HG03045 (cell line): Measurements from ENCODE around the gene COL23A1.

Source experiments
- ATAC-seq: cut with Tn5 transposase; IDR thresholded peaks from one replicate; pipeline ENCODE4 v1.9.1; 2021; ENCODE audit warnings: mild to moderate bottlenecking, moderate library complexity; ENCODE audit not compliant: unreplicated experiment

COL23A1 gene

DNA sequence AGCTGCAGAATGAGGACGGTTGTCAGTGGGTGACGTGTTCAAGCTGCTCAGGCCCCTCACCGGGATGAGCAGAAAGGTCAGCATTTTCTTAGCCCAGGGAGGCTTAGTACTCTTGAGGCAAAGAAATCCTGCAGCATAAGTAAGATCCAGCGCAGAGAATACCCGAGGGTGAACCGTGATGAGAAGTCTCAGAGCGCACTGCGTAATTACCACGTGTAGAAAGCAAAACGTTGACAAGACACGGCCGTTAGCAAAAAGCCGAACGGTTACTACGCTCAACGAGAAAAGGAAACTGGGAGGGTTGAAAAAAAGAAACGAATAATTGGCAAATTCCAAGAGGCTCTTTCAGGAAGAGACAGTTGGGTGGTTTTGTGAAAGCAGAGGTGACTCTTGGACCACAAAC, 104.0 kb downstream of the COL23A1 start:
- ATAC-seq: no peak

- no peak for ATAC-seq
These were observed 106.6 kb downstream of the COL23A1 start for GRCh38 chr5:178483620-178484019.

DNA sequence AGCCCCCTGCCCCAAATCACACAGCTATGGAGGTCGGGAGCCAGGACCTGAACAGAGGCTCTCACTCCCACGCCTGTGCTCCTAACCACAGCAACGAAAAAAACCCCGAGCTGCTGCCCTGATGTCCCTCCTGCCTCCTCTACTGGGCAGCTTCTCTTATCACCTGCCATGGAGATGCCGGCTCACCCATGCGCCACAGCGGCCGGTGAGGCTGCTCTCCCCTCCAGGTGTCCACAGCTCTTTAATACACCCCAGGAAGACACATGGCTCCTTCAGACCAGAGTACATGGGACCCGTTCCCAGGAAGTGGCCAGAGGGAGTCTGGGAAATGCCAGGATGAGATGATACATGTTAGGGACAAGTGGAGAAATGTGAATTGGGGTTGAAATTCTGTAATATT, 110.9 kb downstream of the COL23A1 start:
- ATAC-seq: no peak

- no peak for ATAC-seq
These were observed 111.8 kb downstream of the COL23A1 start for GRCh38 chr5:178478370-178478769.

GRCh38 chr5:178477802-178478201, 112.4 kb downstream of the COL23A1 start:
- no peak for ATAC-seq

- no peak for ATAC-seq
These were observed 113.0 kb downstream of the COL23A1 start for GRCh38 chr5:178476972-178477754.

DNA sequence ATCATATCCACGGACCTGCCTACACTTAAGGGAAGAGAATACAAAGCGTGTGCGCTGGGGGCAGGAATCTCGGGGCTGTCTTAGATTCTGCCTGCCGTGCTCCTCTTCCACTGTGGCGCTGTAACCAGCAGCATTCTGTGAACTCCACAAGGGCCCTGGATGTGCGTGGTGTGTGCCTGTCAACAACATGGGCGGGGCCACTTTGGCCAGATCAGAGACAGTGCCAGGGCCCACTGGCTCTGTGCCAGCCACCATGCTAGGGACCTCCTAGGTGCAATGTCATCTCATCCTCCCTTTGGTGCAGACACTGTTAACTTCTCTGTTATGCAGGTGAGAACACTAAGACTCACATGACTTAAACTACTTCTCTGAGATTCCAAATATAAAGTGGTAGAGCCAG, 113.7 kb downstream of the COL23A1 start:
- no peak for ATAC-seq

DNA sequence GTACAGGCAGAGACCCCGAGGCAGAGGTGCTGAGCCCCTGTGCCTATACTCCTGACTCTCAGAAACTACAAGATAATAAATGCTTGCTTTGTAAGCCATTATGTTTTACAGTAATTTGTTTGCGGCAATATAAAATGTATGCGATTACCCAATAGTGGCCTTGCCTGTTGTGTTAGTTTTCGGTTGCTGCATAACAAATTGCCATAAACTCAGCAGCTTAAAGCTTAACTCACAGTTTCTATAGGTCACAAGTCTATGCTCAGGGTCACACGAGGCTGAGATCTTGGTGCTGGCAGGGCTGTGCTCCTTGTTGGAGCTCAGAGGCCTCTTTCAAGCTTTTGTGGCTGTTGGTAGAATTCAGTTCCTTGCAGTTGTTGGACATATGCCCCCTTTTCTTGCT, 114.8 kb downstream of the COL23A1 start:
- no peak for ATAC-seq

GRCh38 chr5:178474562-178475184, 115.5 kb downstream of the COL23A1 start:
- no peak for ATAC-seq

GRCh38 chr5:178473854-178474253, 116.3 kb downstream of the COL23A1 start:
- ATAC-seq: no peak

DNA sequence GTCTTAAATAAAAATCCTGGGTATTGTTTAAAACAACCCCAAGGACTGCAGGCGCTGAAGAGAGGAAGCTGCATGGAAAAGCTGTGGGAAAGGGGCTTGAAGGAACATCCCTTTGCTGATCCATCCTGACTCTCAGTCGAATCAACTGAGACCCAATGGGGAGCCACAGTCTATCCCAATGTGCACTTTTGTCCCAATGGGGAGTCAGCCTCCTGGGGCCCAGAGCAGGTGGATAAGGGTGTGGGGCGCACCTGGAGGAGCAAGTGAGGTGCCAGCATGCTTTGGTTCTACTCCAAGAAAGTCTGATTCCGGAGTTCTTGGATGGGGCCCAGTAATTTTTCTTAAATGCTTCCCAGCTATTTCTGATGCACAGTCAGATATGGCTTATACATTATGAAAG, 118.1 kb downstream of the COL23A1 start:
- ATAC-seq: no peak

DNA sequence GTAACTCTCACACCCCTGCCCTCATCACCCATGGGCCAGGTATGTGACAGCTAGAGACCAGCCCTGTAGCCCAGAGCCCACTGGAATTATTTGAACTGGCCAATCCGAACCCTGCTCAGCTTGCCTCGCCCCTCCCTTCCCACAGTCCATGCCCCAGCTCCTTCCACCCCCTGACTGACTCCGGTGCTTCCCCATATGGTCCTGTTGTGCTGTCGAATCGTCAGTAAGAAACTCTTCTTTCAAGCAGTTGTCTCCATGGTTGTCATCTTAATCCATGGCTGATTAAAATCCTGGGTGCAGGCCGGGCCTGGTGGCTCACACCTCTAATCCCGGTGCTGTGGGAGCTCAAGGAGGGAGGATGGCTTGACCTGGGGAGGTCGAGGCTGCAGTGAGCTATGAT, 118.5 kb downstream of the COL23A1 start:
- ATAC-seq: no peak

DNA sequence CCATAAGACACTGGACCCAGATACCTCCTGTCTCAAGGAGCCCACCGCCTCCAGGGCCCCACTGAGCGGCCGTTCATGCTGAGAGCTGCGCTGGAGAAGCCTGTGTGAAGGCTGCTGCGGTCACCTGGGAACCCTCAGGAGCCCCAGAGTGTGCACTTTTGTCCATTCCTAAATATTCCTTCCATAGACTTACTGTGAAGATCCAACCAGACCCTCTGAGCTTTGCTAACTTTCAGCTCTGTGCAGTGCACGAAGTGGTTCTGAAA, 119.5 kb downstream of the COL23A1 start:
- ATAC-seq: no peak

GRCh38 chr5:178469975-178470759, 120.0 kb downstream of the COL23A1 start:
- no peak for ATAC-seq

DNA sequence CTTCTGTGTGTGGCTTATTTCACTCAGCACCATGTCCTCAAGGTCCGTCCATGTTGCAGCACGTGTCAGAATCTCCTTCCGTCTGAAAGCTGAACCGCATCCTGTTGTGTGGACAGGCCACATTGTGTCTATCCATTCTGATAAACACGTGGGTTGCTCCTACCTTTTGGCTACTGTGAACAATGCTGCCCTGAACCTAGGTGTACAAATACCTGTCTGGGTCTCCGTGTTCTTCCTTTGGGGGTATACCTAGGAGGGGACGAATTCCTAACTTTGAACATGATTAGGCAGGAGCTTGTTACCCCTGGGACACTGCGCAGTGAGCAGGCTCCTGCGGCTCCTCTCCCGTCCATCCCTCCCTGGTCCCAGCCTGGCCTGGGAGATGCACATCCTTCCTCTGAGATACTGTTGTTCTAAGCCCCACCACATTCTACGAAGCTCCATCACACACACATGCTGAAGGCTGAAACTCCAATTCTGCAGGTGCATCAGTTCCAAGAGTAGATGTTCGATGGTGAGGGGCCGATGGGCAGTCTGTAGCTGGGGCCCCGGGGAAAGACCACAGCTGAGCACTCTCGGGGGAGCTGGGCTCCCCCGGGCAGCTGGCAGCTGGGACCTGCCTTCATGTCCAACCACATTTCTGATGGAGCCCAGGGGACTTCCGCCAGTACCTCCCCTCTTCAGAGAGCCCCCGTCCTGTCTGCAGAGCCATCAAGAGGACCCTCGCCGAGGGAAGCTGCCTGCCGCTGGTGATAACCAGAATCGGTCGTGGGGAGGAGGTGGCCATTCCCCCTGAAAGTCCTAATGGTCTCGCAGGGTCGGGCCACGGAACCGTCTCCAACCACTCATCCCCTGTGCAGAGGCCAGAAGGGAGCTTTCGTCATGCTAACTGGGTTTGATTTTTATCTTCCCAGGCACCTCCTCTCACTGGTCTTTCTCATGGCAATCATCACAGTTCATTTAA, 120.9 kb downstream of the COL23A1 start:
- ATAC-seq: no peak

DNA sequence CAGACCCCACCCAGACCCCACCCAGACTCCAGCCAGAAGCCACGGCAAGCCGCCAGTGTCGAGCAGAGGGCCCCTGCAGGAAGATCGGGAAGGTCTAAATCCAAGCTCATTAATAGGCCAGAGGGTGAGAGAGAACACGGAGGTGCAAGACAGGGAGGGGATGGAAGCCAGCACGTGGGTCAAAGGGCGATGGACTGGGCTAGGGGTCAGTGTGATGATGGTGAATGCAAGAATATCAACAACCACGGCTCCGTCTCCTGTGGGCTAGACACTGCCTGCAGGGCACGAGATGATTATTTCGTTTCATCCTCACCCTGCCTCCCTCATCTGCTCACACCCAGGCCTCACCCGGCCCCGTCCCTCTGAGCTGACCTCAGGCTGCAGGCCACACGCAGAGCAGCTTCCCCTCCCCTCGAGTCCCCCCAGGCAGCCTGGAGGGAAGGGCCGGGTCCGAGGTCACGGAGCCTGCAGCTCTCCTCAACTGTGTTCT, 122.0 kb downstream of the COL23A1 start:
- ATAC-seq: no peak

- ATAC-seq: no peak
These were observed 122.5 kb downstream of the COL23A1 start for GRCh38 chr5:178467568-178468195.

GRCh38 chr5:178467205-178467567, 123.0 kb downstream of the COL23A1 start:
- no peak for ATAC-seq

DNA sequence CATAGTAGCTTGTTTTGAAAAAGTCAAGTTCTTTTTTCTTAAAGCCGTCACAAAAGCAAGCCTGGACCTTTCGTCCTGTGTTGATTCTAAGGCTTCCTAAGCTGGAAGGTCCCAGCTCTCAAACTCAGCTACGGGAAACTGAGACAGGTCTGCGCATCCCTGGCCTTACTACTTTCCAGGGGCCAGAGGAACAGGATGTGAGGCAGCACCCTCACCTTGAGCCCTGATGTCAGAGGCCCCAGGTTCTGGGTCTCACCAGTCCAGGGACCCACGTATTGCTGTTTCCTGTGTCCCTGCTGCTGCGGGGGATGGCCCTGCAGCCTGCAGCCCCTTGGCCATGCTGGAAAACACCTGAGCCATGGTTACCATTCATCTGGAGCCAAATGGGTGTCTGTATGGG, 123.9 kb downstream of the COL23A1 start:
- ATAC-seq: no peak

DNA sequence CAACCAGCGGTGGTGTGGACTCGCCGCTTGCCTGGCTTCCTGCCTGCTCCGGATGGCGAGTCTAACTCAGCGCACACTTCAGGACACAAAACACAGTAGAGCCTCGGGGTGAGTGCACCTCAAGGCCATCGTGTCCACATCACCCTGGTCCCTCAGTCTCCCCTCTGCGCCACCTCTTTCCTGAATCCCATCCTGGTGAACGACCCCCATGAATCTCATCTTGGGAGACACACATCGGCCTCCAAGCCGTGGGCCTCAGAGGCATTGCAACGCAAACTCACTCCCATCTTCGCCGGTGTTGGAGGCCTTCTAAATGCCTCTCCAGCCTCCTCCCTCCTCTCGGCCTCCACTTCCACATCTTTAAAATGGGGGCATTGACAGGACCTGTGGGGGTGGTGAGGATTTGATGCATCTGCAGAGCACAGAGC, 124.3 kb downstream of the COL23A1 start:
- no peak for ATAC-seq
